H9 (cell line): ENCODE results near the gene ALPG. TPM values are rescaled to one million over a fixed set of nuclear protein-coding genes. Genes with fewer than 3 reads are reported as not detected.

Experiments
- DNase-seq: peaks from one replicate; pipeline ENCODE4 v3.0.0-alpha.2; 2017
- H2AFZ ChIP-seq: one replicate; pipeline ENCODE4 v1.6.1; 2013; ENCODE audit warnings: mild to moderate bottlenecking, low read length, control low read depth, moderate library complexity
- H2AK5ac ChIP-seq: 2 replicates; pipeline ENCODE4 v1.6.1; 2013; ENCODE audit warnings: low read length, control low read depth, mixed read lengths; ENCODE audit not compliant: insufficient read length
- H2BK120ac ChIP-seq: one replicate; pipeline ENCODE4 v1.6.1; 2013; ENCODE audit warnings: low read depth, mild to moderate bottlenecking, low read length, control low read depth, inconsistent platforms; ENCODE audit not compliant: poor library complexity, severe bottlenecking
- H2BK12ac ChIP-seq: 2 replicates; pipeline ENCODE4 v1.6.1; 2013; ENCODE audit warnings: low read length, control low read depth, mixed read lengths, low read depth; ENCODE audit not compliant: insufficient read length
- H2BK15ac ChIP-seq: 2 replicates; pipeline ENCODE4 v1.6.1; 2013; ENCODE audit warnings: low read depth, low read length, control low read depth
- H2BK20ac ChIP-seq: one replicate; pipeline ENCODE4 v1.6.1; 2013; ENCODE audit warnings: low read depth, mild to moderate bottlenecking, low read length, control low read depth, inconsistent platforms; ENCODE audit not compliant: poor library complexity, severe bottlenecking
- H2BK5ac ChIP-seq: 2 replicates; pipeline ENCODE4 v1.6.1; 2013; ENCODE audit warnings: low read length, control low read depth, mixed read lengths; ENCODE audit not compliant: insufficient read length
- H3K14ac ChIP-seq: 2 replicates; pipeline ENCODE4 v1.6.1; 2013; ENCODE audit warnings: low read length, control low read depth; ENCODE audit not compliant: insufficient read depth
- H3K18ac ChIP-seq: 2 replicates; pipeline ENCODE4 v1.6.1; 2013; ENCODE audit warnings: low read depth, mild to moderate bottlenecking, mixed read lengths, low read length, control low read depth; ENCODE audit not compliant: insufficient read length
- H3K23ac ChIP-seq: 2 replicates; pipeline ENCODE4 v1.6.1; 2013; ENCODE audit warnings: low read length, control low read depth, mixed read lengths, low read depth; ENCODE audit not compliant: insufficient read length
- H3K23me2 ChIP-seq: 2 replicates; pipeline ENCODE4 v1.6.1; 2013; ENCODE audit warnings: low read depth, mild to moderate bottlenecking, mixed read lengths, low read length, control low read depth; ENCODE audit not compliant: insufficient read length, poor library complexity, severe bottlenecking
- H3K27ac ChIP-seq: 2 replicates; pipeline ENCODE4 v1.5.1; 2013; ENCODE audit warnings: low read length, control low read depth, mixed read lengths, low read depth; ENCODE audit not compliant: insufficient read length
- H3K27me3 ChIP-seq: 2 replicates; pipeline ENCODE4 v1.6.1; 2013; ENCODE audit warnings: low read length, control low read depth, inconsistent platforms; ENCODE audit not compliant: insufficient read depth
- H3K4ac ChIP-seq: 2 replicates; pipeline ENCODE4 v1.6.1; 2013; ENCODE audit warnings: low read depth, mild to moderate bottlenecking, control low read depth, inconsistent platforms, low read length, moderate library complexity
- H3K4me1 ChIP-seq: 2 replicates; pipeline ENCODE4 v1.6.1; 2013; ENCODE audit warnings: low read length, control low read depth, inconsistent platforms; ENCODE audit not compliant: insufficient read depth
- H3K4me2 ChIP-seq: 2 replicates; pipeline ENCODE4 v1.6.1; 2013; ENCODE audit warnings: low read length, control low read depth, mixed read lengths; ENCODE audit not compliant: insufficient read length, insufficient read depth
- H3K56ac ChIP-seq: 2 replicates; pipeline ENCODE4 v1.6.1; 2013; ENCODE audit warnings: low read depth, mild to moderate bottlenecking, mixed read lengths, low read length, control low read depth; ENCODE audit not compliant: insufficient read length
- H3K79me1 ChIP-seq: 2 replicates; pipeline ENCODE4 v1.6.1; 2013; ENCODE audit warnings: low read depth, mild to moderate bottlenecking, moderate library complexity, low read length, control low read depth, inconsistent platforms; ENCODE audit not compliant: insufficient read depth, poor library complexity, severe bottlenecking
- H3K79me2 ChIP-seq: 2 replicates; pipeline ENCODE4 v1.6.1; 2013; ENCODE audit warnings: low read length, control low read depth, inconsistent platforms; ENCODE audit not compliant: insufficient read depth
- H3K9ac ChIP-seq: 2 replicates; pipeline ENCODE4 v1.6.1; 2013; ENCODE audit warnings: low read length, control low read depth, mixed read lengths; ENCODE audit not compliant: insufficient read length; ENCODE audit errors: extremely low read depth
- H3K9me3 ChIP-seq: one replicate; pipeline ENCODE4 v1.6.1; 2013; ENCODE audit warnings: low read depth, low read length, inconsistent platforms; ENCODE audit not compliant: control insufficient read depth
- H3T11ph ChIP-seq: one replicate; pipeline ENCODE4 v1.6.1; 2013; ENCODE audit warnings: mild to moderate bottlenecking, low read length, control low read depth, inconsistent platforms
- H4K20me1 ChIP-seq: one replicate; pipeline ENCODE4 v1.6.1; 2013; ENCODE audit not compliant: control insufficient read depth, insufficient read length, insufficient read depth
- H4K5ac ChIP-seq: 2 replicates; pipeline ENCODE4 v1.6.1; 2013; ENCODE audit warnings: low read depth, mild to moderate bottlenecking, mixed read lengths, low read length, control low read depth; ENCODE audit not compliant: insufficient read length
- H4K8ac ChIP-seq: replicated peaks from 2 replicates; pipeline ENCODE4 v1.6.1; 2013; ENCODE audit warnings: low read length, control low read depth, mixed read lengths, low read depth; ENCODE audit not compliant: insufficient read length
- H4K91ac ChIP-seq: 2 replicates; pipeline ENCODE4 v1.6.1; 2013; ENCODE audit warnings: low read depth, mild to moderate bottlenecking, moderate library complexity, mixed read lengths, low read length, control low read depth; ENCODE audit not compliant: insufficient read length
- H3K27ac Mint-ChIP-seq, 3 experiments: 2 replicates in 2 of 3; 3 replicates in 1 of 3; pipeline ENCODE4 v1.8.0; 2020 to 2021; ENCODE audit warnings: mixed read lengths in 3 of 3, mild to moderate bottlenecking in 1 of 3, moderate library complexity in 1 of 3
- H3K27me3 Mint-ChIP-seq: 2 replicates; pipeline ENCODE4 v1.8.0; 2021; ENCODE audit warnings: low read depth, mild to moderate bottlenecking, moderate library complexity, mixed read lengths
- H3K36me3 Mint-ChIP-seq, 3 experiments: 2 replicates in 2 of 3; 3 replicates in 1 of 3; pipeline ENCODE4 v1.8.0; 2020 to 2021; ENCODE audit warnings: low read depth in 3 of 3, mixed read lengths in 3 of 3; ENCODE audit not compliant: insufficient read depth in 1 of 3
- H3K4me1 Mint-ChIP-seq, 2 experiments: 2 replicates each; pipeline ENCODE4 v1.8.0; 2020; ENCODE audit warnings: mixed read lengths in 2 of 2
- H3K4me3 Mint-ChIP-seq, 2 experiments: 2 replicates in 1 of 2; 3 replicates in 1 of 2; pipeline ENCODE4 v1.8.0; 2020 to 2021; ENCODE audit warnings: mild to moderate bottlenecking in 2 of 2, mixed read lengths in 2 of 2, moderate library complexity in 1 of 2
- H3K9me3 Mint-ChIP-seq, 2 experiments: 2 replicates in 1 of 2; 3 replicates in 1 of 2; pipeline ENCODE4 v1.8.0; 2020; ENCODE audit warnings: mild to moderate bottlenecking in 2 of 2, mixed read lengths in 2 of 2, moderate library complexity in 1 of 2
- WGBS: extraction: QIAGEN DNeasy Blood & Tissue Kit; methylation state at CpG from one replicate; pipeline ENCODE4 v1.1.7; 2013; ENCODE audit warnings: missing lambda C conversion rate, low lambda C conversion rate, mixed read lengths; ENCODE audit not compliant: insufficient read length; ENCODE audit errors: extremely low coverage; 5-methylcytosine and 5-hydroxymethylcytosine counted together
- total RNA-seq: library from RNA; stranded (reverse); gene quantifications from 2 replicates; pipeline ENCODE4 v1.2.1, GENCODE V29; 2021
- TF ChIP-seq, protein P1 (sequence below): fragments of 200-600 bp; sonication (generic); conservative IDR thresholded peaks from 3 replicates; pipeline ENCODE4 v1.8.0; 2021; ENCODE audit warnings: antibody characterized with exemption, mild to moderate bottlenecking

ALPG gene
- total RNA-seq, 1 experiment from 2014 or later, result 1.3 TPM

DNA sequence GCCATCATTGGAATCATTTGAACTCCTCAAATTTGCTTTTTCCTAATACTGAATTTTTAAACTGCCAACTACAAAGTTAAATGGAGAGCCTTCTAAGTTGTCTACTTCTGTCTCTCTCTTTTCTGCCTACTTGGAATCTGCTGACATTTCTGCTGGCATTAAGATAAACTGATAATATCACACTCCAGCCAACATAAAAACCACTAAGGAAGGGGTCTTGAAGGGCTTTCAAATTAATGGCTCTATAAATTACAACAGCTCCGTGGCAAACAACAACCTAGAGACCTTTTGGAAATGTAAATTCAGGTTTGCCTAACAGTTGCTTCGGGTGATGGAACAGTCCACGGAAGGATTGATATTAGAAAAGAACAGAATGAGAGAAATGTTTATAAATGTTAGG lies 16.0 kb upstream of the ALPG start:
- Histone ChIP-seq H3K18ac (no peak overlapping the region), H2AFZ (no peak overlapping the region), H2AK5ac (no peak overlapping the region), H3K56ac (no peak overlapping the region), H2BK15ac (no peak overlapping the region), H4K91ac (no peak overlapping the region), H3K79me2 (no peaks in the 10 kb centered on the region), H3K9me3 (no peaks in the 10 kb centered on the region), H4K20me1 (no peaks in the 10 kb centered on the region), H4K8ac (no peak overlapping the region), H3K4me1 (no peaks in the 10 kb centered on the region), H3K23me2 (peaks cover 23% of the 10 kb centered on the region), H4K5ac (no peak overlapping the region), H3K14ac (no peak overlapping the region), H3K27me3 (peaks cover 31% of the 10 kb centered on the region; the same call in 1 of the 2 replicates), H2BK5ac (no peak overlapping the region), H3K23ac (no peak overlapping the region), H3T11ph (no peak overlapping the region), H3K9ac (no peak overlapping the region), H3K79me1 (no peaks in the 10 kb centered on the region), H3K4me2 (no peak overlapping the region), H2BK20ac (no peak overlapping the region), H3K4ac (no peak overlapping the region), H3K27ac (no peak overlapping the region), H2BK12ac (no peak overlapping the region), H2BK120ac (no peak overlapping the region)
- Mint-ChIP-seq H3K4me1 (peaks cover 28 to 31% of the 10 kb centered on the region in 2 experiments), H3K36me3 (peaks cover 1 to 47% (median 9%) of the 10 kb centered on the region in 3 experiments; a peak in 5 of 7 replicates), H3K27me3 (peaks cover 65% of the 10 kb centered on the region), H3K9me3 (peaks cover 2 to 3% of the 10 kb centered on the region in 2 experiments; a peak in 2 of 5 replicates), H3K27ac (no peak overlapping the region), H3K4me3 (no peak overlapping the region)
- no peak for DNase-seq
- TF ChIP-seq, protein P1, sequence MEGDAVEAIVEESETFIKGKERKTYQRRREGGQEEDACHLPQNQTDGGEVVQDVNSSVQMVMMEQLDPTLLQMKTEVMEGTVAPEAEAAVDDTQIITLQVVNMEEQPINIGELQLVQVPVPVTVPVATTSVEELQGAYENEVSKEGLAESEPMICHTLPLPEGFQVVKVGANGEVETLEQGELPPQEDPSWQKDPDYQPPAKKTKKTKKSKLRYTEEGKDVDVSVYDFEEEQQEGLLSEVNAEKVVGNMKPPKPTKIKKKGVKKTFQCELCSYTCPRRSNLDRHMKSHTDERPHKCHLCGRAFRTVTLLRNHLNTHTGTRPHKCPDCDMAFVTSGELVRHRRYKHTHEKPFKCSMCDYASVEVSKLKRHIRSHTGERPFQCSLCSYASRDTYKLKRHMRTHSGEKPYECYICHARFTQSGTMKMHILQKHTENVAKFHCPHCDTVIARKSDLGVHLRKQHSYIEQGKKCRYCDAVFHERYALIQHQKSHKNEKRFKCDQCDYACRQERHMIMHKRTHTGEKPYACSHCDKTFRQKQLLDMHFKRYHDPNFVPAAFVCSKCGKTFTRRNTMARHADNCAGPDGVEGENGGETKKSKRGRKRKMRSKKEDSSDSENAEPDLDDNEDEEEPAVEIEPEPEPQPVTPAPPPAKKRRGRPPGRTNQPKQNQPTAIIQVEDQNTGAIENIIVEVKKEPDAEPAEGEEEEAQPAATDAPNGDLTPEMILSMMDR, result no peak
- WGBS, result no CpG with 5 or more reads among the region's 3 CpGs
